Fibroblast of skin of abdomen (primary cell): Measurements from ENCODE around the gene GRIK4.
A peak's percentile ranks its signal among the peaks of the same experiment; 100 is the strongest.

ENCODE experiments used
- DNase-seq: peaks from one replicate; pipeline ENCODE4 v3.0.0-alpha.2; 2013

Gene GRIK4

GRCh38 chr11:120642196-120642894 is 130.8 kb downstream of the GRIK4 start:
- DNase-seq: no peak

DNA sequence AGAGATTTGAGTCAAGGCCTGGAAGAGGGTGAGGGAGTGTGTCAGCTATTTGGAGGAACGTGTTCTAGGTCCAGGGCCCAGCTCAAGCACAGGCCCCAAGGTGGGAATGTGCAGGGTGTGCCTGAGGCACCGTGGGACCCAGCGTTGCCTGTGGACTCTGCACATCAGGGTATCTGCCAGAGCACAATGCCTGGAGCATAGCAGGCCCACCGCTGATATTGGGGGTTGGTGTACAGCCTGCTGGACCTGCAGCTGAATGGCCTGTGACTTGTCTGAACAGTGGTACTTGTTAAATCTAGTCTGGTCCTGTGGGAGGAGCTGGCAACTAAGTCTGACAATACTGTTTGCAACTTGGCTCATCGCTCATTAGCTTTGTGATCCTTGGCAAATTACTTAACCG is 131.7 kb downstream of the GRIK4 start:
- DNase-seq: no peak

- DNase-seq: no peak
Measured at GRCh38 chr11:120645639-120646038, 134.1 kb downstream of the GRIK4 start.

- DNase-seq: no peak
Measured at GRCh38 chr11:120646206-120646605, 134.7 kb downstream of the GRIK4 start.

DNA sequence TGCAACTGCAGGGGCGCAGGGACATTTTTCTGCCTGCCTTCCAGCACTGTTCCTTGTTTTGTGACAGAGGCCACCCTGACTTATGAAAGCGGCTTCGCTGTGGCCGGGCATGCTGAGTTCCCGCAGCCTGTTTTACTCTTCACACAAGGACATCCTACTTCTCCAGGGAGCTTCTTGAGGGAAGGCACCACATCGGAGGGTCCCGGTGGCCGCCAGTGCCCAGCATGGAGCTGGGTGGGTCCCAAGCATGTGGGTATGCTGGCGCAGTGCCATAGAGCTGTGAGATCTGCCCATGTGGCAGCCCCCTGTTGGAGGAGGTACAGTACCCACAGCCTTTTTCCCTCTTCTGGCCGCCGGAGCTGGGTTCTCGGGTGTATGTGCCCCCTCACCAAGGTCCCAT is 136.1 kb downstream of the GRIK4 start:
- no peak for DNase-seq

DNA sequence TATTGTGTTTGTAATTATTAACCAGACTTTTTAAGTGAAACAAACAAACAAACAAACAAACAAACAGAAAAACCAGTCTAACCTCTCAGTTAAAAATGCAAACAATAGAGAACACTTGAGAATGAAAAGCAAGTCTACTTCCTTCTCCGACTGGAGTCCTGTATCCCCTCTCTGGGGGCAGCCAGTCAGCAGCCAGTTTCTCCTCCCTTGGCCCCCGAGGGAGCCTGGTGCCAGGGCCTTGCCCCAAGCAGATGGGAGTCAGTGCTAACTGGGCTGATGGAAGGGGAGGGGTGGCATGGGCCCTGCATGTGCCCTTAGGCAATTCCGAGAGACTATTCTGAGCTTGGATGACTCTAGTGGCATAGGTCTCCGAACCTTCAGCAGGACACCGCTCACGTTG is 137.2 kb downstream of the GRIK4 start:
- no peak for DNase-seq

GRCh38 chr11:120649316-120649715 is 137.8 kb downstream of the GRIK4 start:
- DNase-seq: no peak

DNA sequence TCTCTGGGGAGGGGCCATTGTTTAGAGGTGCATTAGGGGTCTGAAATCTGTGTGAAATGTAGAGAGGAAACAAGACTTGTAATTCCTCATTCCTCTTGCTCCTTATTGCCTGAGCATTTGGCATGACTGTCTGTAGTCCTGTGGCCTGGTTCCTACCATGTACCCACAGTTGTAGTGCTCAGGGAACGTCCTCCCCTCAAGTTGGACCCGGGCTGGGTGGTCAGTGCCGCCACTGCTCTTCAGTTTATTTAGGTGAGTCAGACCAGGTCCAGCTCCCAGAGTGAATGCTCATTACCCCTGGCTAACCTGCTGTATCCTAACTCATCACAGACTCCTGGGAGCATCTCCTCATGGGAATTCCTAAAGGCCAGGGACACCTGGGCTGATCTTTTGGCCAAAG is 139.8 kb downstream of the GRIK4 start:
- DNase-seq: no peak

- no peak for DNase-seq
Measured at GRCh38 chr11:120651836-120652235, 140.3 kb downstream of the GRIK4 start.

- peak; percentile 4 for DNase-seq
Measured at GRCh38 chr11:120652705-120653335, 141.3 kb downstream of the GRIK4 start.

- DNase-seq: no peak
Measured at GRCh38 chr11:120655589-120655988, 144.0 kb downstream of the GRIK4 start.

DNA sequence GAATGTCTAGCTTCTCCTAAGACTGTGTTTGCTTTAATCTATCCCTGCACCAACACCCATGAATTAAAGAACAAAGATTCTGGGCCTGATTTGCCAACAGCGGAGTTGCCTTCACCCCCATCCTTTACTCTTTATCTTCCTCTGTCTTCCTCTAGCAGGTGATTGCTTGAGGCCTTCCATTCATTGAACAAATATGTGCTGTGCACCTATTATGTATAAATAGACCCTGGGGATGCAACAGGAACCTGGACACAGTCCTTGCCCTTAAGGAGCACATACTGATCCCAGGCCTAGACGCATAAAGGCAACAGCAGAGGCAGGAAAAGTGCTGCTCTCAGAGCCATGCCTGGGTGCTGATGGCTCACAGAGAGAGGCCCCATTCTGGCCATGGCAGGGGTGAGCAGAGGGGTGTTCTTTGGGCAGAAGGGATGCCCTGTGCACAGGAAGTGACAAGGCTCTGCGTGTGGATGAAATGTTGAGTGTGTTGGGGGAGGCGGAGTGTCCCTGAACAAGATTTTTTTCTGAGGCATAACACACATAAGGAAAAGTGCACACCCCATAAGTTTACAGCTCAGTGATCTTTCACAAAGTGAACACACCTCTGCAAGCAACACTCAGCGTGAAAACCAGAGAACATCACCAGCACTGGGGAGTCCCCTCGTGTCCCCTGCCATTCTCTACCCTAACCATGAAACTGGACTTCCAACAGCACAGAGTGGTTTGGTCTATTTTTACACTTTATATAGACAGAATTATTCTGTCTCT is 145.9 kb downstream of the GRIK4 start:
- DNase-seq: no peak

- no peak for DNase-seq
Measured at GRCh38 chr11:120658071-120658423, 146.5 kb downstream of the GRIK4 start.

- no peak for DNase-seq
Measured at GRCh38 chr11:120659076-120659475, 147.5 kb downstream of the GRIK4 start.

DNA sequence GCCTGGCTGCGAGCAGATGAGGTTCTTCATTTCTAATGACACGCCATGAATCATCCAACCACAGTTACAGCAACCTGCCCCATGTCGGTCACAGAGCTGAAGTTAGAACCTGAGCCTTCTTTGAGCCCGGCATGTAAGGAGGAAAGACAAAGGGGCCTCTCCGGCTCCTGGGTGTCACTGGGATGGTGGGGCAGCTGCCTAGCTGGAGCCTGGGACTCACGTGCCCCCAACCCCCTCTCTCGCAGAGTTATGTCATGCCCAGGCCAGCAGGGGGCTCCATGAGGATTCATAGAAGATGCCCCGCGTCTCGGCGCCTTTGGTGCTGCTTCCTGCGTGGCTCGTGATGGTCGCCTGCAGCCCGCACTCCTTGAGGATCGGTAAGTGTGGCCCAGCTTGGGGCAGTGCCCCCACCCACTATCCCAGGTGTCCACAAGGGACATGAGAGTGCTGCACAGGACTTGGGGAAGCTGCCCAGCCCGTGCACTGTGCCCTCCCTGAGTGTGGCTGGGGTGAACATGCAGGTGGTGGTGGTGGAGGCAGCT is 148.5 kb downstream of the GRIK4 start:
- DNase-seq: peak; percentile 23

DNA sequence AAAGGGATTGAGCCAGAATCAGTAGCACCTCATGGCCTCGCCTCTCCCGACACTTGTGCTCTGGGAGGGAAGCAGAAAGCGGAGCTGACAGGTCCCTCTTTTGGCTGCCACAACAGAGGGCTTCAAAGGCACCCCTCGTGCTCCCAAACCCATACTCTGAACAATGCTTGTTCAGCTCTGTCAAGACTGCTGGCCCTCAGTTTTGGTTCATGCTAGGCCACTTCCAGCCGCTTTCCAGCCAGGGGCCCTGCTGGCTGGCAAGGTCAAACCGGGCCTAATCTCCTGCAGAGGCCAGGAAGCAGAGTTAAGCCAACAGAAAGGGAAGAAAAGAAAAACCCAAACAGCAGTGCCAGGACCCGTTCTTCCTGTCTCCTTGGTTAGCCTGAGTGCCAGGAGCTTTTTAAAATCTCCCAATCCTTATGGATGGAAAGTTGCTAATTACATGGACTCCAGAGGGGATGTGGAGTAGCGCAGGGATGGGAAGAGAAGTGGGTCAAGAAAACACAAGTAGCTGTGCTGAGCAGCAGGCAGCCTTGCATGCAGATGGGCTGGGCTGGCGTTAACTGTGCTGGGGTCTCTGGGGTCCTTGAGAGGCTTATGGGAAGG is 150.6 kb downstream of the GRIK4 start:
- DNase-seq: no peak

DNA sequence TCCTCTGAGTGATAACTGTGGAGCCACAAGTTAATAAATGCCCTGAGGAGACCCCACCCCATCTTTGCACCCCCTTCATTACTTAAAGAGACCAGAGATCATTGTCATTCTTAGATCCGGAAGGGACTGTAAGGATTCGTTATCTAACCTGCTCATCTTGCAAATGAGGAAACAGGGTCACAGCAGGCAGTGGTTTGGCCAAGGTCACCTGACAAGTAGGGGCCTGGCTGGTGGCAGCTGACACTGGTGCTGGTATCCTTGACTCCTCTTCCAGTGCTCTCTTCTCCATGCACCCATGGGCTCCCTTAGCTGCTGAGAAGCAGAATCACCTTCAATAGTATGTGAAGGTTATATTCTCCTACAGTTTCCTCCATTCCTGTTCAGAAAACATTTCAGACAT is 151.6 kb downstream of the GRIK4 start:
- DNase-seq: no peak

DNA sequence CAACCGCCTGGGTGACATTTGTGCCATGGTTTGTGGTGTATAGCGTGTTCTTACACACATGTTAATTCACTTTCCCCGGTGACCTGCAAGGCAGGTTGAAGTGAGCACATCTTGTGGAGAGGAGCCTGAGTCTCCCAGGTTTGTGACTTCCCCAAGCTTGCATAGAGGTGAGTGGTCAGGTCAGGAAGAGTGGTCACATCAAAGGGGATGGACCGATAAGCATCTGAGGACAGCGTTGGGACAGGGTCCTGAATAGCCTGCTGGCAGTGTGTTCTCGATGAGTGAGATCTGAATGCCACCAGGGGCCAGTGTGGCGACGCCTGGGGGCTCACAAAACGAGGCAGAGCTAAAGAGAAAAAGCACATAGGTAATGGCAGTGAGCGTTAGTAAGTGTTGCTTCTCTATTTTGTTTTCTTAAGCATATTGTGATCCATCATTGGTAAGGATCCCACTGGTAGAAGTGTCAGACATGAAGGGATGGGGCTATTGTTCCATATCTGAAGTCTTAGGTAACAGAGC is 154.6 kb downstream of the GRIK4 start:
- no peak for DNase-seq

DNA sequence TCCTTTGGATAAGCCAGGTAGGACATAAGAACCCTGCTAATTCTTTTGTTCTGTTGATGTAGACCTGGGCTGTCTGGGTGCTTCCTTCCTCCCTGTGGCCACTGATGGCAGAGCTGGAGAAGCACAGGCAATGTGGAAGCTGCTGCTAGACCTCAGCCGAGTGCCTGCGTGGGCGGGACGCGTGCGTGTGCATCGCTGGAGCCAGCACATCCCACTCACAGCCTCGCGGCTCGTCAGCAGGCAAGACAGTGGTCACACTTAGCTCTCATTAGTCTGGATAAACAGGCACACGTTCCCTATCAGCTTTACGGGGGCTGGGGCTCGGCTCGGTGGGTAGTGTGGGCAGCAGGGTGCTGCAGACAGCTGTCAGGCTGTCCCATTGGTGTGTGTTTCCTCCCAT is 155.7 kb downstream of the GRIK4 start:
- DNase-seq: no peak

- DNase-seq: no peak
Measured at GRCh38 chr11:120667934-120668333, 156.4 kb downstream of the GRIK4 start.

GRCh38 chr11:120668537-120668936 is 157.0 kb downstream of the GRIK4 start:
- no peak for DNase-seq

GRCh38 chr11:120674542-120674941 is 163.0 kb downstream of the GRIK4 start:
- DNase-seq: peak; percentile 87

- DNase-seq: peak; percentile 18
Measured at GRCh38 chr11:120675171-120675570, 163.6 kb downstream of the GRIK4 start.
